NOMO-1 treated with DMSO at 0.1 percent for 48 hours (cell line): ENCODE results near the gene HOXA4.
A peak's percentile ranks its signal among the peaks of the same experiment; 100 is the strongest.

ENCODE experiments used
- DNase-seq: peaks from one replicate; lab custom pipeline; 2025; ENCODE audit not compliant: unreplicated experiment; lab: John Stamatoyannopoulos, UW

The HOXA4 gene

GRCh38 chr7:27106181-27106900 lies 24.2 kb downstream of the HOXA4 start:
- DNase-seq, result no peak

- DNase-seq, result no peak
Observed at GRCh38 chr7:27105301-27106031, 25.1 kb downstream of the HOXA4 start.

- DNase-seq, result no peak
Observed at GRCh38 chr7:27104341-27105058, 26.1 kb downstream of the HOXA4 start.

- DNase-seq, result no peak
Observed at GRCh38 chr7:27103489-27104226, 26.9 kb downstream of the HOXA4 start.

- DNase-seq, result no peak
Observed at GRCh38 chr7:27102581-27103442, 27.7 kb downstream of the HOXA4 start, which contains the start of gene HOXA2. TSS of gene HOXA2 (minus strand) at chr7:27102683. CDS start at chr7:27102500, 183 bp downstream.

GRCh38 chr7:27101957-27102580 lies 28.5 kb downstream of the HOXA4 start:
- DNase-seq, result no peak

- DNase-seq, result no peak
Observed at GRCh38 chr7:27101171-27101956, 29.2 kb downstream of the HOXA4 start.

- no peak for DNase-seq
Observed at GRCh38 chr7:27100694-27101170, 29.8 kb downstream of the HOXA4 start.

GRCh38 chr7:27099453-27100370 lies 30.8 kb downstream of the HOXA4 start:
- no peak for DNase-seq

- no peak for DNase-seq
Observed at GRCh38 chr7:27098578-27099451, 31.7 kb downstream of the HOXA4 start.

- no peak for DNase-seq
Observed at GRCh38 chr7:27097686-27098577, 32.6 kb downstream of the HOXA4 start.

GRCh38 chr7:27096768-27097514 lies 33.6 kb downstream of the HOXA4 start:
- DNase-seq, result peak; percentile 62

GRCh38 chr7:27095897-27096767 lies 34.4 kb downstream of the HOXA4 start, which contains the start of gene HOXA1:
TSS of gene HOXA1 (minus strand) at chr7:27096000. CDS start at chr7:27095912, 88 bp downstream.
- DNase-seq, result peak; percentile 93
